ENCODE results near the gene PUDP.

GRCh38 chrX:7045238-7045955 lies 102.6 kb downstream of the PUDP start:
- TF ChIP-seq POLR2A (IDR thresholded peaks at IDR 0.05; ENCODE audit: low read depth, low read length) (no peak), POLR2AphosphoS5 (IDR thresholded peaks at IDR 0.05; ENCODE audit: low read depth, low read length) (no peak)

Measured in GM12892 (cell line).